ENCODE measurements around the gene CCL22. TPM values are rescaled to one million over a fixed set of nuclear protein-coding genes. Genes with fewer than 3 reads are reported as not detected.

CCL22 gene
- total and polyA plus RNA-seq, 2 of the 4 experiments (the other 2 are of a cell fraction): not detected

DNA sequence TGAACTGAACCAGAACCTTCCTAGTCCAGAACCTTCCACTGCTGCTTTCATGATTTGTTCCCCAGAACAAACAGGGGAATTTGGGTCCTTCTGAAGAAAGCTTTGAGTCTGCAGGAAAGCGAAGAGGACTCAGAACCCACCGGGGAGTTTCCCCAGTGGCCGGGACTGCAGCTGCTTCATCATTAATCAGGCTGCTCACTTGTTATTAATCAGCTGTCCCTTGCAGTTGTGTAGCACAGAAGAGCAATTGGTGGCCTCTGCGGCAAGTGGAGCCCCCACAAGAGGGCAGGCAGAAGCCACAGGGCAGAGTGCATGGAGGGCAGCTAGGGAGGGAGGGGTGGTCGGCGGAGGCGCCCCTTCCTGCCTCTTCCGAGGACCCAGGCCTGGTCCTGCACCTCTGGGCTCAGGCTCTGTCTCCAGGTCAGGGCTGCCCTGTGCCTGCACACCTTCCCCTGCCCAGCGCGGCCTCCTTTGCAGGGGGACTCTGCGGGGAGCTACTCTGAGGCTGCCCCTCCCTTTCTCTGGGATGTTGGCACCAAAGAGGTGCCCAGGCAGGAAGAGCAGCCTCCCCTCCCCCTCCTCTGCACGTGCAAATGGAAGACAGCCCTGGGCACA lies 52.9 kb downstream of the CCL22 start:
- no TSS peak for BruUV-seq (replicated peaks)
- Histone ChIP-seq H2BK5ac (ENCODE audit: low read depth, low read length, poor library complexity, severe bottlenecking) (no peak overlapping the region), H2AK9ac (replicated peaks; ENCODE audit: low read depth, low read length, poor library complexity) (no peak overlapping the region), H3K9ac (ENCODE audit: low read depth, low read length) (no peak overlapping the region), H2AK5ac (ENCODE audit: low read depth, low read length) (no peak overlapping the region), H3K4me2 (ENCODE audit: low read depth, low read length) (no peak overlapping the region), H3K4me3 (ENCODE audit: insufficient read depth, low read depth, low read length) (no peak overlapping the region), H4K20me1 (ENCODE audit: insufficient read depth, low read length) (no peaks in the 10 kb centered on the region), H4K8ac (ENCODE audit: low read depth in 2 of 2, low read length in 2 of 2) (no peak overlapping the region), H2BK20ac (ENCODE audit: low read depth, low read length) (no peak overlapping the region), H3K9me3 (ENCODE audit: control insufficient read depth, insufficient read depth, low read length) (no peaks in the 10 kb centered on the region), H3K36me3 (ENCODE audit: control insufficient read depth, insufficient read depth, low read length) (no peaks in the 10 kb centered on the region), H3K27ac (ENCODE audit: insufficient read depth, low read length) (no peak overlapping the region), H4K5ac (ENCODE audit: low read depth, low read length) (no peak overlapping the region), H4K91ac (ENCODE audit: insufficient read depth, low read depth, low read length) (no peak overlapping the region), H3K9me1 (ENCODE audit: insufficient read depth, low read length) (no peaks in the 10 kb centered on the region), H3K4me1 (ENCODE audit: control insufficient read depth, insufficient read depth, low read length) (no peaks in the 10 kb centered on the region), H3K18ac (ENCODE audit: low read depth, low read length) (no peak overlapping the region), H2BK120ac (ENCODE audit: low read depth, low read length) (no peak overlapping the region), H3K4ac (ENCODE audit: low read depth, low read length) (no peak overlapping the region), H2BK15ac (ENCODE audit: low read depth, low read length) (no peak overlapping the region), H3K27me3 (ENCODE audit: control insufficient read depth, insufficient read depth, low read length) (peaks cover 50% of the 10 kb centered on the region), H3K14ac (replicated peaks; ENCODE audit: low read depth, low read length) (no peak overlapping the region), H3K79me1 (ENCODE audit: low read depth in 1 of 2, low read length in 2 of 2) (no peaks in the 10 kb centered on the region), H3K23ac (ENCODE audit: low read depth, low read length) (no peak overlapping the region), H2AFZ (replicated peaks; ENCODE audit: low read length, poor library complexity) (peak overlapping the region; percentile 6), H3K56ac (ENCODE audit: extremely low read depth, insufficient read depth, low read length) (no peak overlapping the region)
- ChIA-PET POLR2A (ENCODE audit: unreplicated experiment) (no interaction called here), CTCF (no interaction called here)
- intact Hi-C loops (cut with micrococcal nuclease) (no loop called here), dilution Hi-C loops (cut with HindIII; ENCODE audit: low sequenced_read_pairs, unreplicated experiment) (no loop called here), in situ Hi-C loops (cut with MboI; ENCODE audit: low sequenced_read_pairs) (loop anchor here (10.0 kb wide), 1 partner anchor 327 kb away; no protein-coding TSS in a partner anchor)
- TF ChIP-seq, protein P1, sequence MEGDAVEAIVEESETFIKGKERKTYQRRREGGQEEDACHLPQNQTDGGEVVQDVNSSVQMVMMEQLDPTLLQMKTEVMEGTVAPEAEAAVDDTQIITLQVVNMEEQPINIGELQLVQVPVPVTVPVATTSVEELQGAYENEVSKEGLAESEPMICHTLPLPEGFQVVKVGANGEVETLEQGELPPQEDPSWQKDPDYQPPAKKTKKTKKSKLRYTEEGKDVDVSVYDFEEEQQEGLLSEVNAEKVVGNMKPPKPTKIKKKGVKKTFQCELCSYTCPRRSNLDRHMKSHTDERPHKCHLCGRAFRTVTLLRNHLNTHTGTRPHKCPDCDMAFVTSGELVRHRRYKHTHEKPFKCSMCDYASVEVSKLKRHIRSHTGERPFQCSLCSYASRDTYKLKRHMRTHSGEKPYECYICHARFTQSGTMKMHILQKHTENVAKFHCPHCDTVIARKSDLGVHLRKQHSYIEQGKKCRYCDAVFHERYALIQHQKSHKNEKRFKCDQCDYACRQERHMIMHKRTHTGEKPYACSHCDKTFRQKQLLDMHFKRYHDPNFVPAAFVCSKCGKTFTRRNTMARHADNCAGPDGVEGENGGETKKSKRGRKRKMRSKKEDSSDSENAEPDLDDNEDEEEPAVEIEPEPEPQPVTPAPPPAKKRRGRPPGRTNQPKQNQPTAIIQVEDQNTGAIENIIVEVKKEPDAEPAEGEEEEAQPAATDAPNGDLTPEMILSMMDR (conservative IDR thresholded peaks at IDR 0.05; ENCODE audit: low read depth, low read length): no peak
- TF ChIP-seq RAD21 (IDR thresholded peaks at IDR 0.05; ENCODE audit: low read length) (no peak), NFE2L2 (IDR thresholded peaks at IDR 0.05; ENCODE audit: low read depth, low read length) (no peak), SMC3 (IDR thresholded peaks at IDR 0.05; ENCODE audit: low read depth, low read length) (no peak), BHLHE40 (IDR thresholded peaks at IDR 0.05; ENCODE audit: low read depth, low read length) (no peak), FOS (IDR thresholded peaks at IDR 0.05; ENCODE audit: low read depth, low read length) (no peak), CEBPB (IDR thresholded peaks at IDR 0.05; ENCODE audit: low read depth, low read length) (no peak), RCOR1 (IDR thresholded peaks at IDR 0.05; ENCODE audit: insufficient replicate concordance, low read length) (no peak), CHD1 (IDR thresholded peaks at IDR 0.05; ENCODE audit: low read depth, low read length) (no peak), MXI1 (IDR thresholded peaks at IDR 0.05; ENCODE audit: borderline replicate concordance, low read depth, low read length) (no peak), MAZ (IDR thresholded peaks at IDR 0.05; ENCODE audit: borderline replicate concordance, low read depth, low read length) (no peak), MAFK (IDR thresholded peaks at IDR 0.05; ENCODE audit: low read depth, low read length) (no peak), POLR2A (IDR thresholded peaks at IDR 0.05; ENCODE audit: low read depth, low read length) (no peak)
- TF ChIP-seq, protein P2, sequence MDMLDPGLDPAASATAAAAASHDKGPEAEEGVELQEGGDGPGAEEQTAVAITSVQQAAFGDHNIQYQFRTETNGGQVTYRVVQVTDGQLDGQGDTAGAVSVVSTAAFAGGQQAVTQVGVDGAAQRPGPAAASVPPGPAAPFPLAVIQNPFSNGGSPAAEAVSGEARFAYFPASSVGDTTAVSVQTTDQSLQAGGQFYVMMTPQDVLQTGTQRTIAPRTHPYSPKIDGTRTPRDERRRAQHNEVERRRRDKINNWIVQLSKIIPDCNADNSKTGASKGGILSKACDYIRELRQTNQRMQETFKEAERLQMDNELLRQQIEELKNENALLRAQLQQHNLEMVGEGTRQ (IDR thresholded peaks at IDR 0.05; ENCODE audit: low read depth, low read length): no peak
- WGBS, 2 experiments (ENCODE audit: extremely low coverage in 2 of 2, insufficient read length in 1 of 2): 18% methylated on average over 2 of the region's 12 CpGs; no CpG with 5 or more reads in 1 of the 2 experiments
- ATAC-seq (ENCODE audit: low read depth) (no peak), DNase-seq (no peak)

Data from IMR-90 (cell line).